ENCODE measurements around the gene CCL22.

- TF ChIP-seq EZH2 (IDR thresholded peaks at IDR 0.05; ENCODE audit: borderline replicate concordance, low read length), result no peak
- no peak for TF ChIP-seq CTCF (IDR thresholded peaks at IDR 0.05; ENCODE audit: low read length)
Measured at GRCh38 chr16:57391708-57392107, 33.1 kb downstream of the CCL22 start.

Measured in OCI-LY1 (cell line).